WTC11 (cell line): ENCODE measurements around the gene ADAMTS8. TPM values are rescaled to one million over a fixed set of nuclear protein-coding genes. Genes with fewer than 3 reads are reported as not detected.

Source experiments
- ATAC-seq: fragments of 200-7000 bp; cut with Tn5 transposase; 2 replicates; pipeline ENCODE4 v1.10.0; 2021; ENCODE audit warnings: mild to moderate bottlenecking, moderate library complexity
- CTCF ChIA-PET: fragments of 300-600 bp; sonication (Branson Sonifier 250); formaldehyde crosslinking; loops from one replicate; lab custom pipeline; 2021; ENCODE audit warnings: antibody characterized with exemption; lab: Charles Lee
- POLR2A ChIA-PET: fragments of 350-600 bp; sonication (Branson Sonifier 250); formaldehyde crosslinking; loops from one replicate; lab custom pipeline; 2021; ENCODE audit warnings: antibody characterized with exemption; lab: Charles Lee
- DNase-seq: peaks from one replicate; pipeline ENCODE4 v3.0.0; 2021; ENCODE audit warnings: low spot score
- H3K27ac Mint-ChIP-seq: 2 replicates; pipeline ENCODE4 v1.8.0; 2021; ENCODE audit warnings: mixed read lengths
- H3K27me3 Mint-ChIP-seq: 2 replicates; pipeline ENCODE4 v1.8.0; 2021; ENCODE audit warnings: low read depth, mild to moderate bottlenecking, moderate library complexity, mixed read lengths
- H3K36me3 Mint-ChIP-seq: 2 replicates; pipeline ENCODE4 v1.8.0; 2021; ENCODE audit warnings: mixed read lengths
- H3K4me1 Mint-ChIP-seq: 2 replicates; pipeline ENCODE4 v1.8.0; 2022; ENCODE audit warnings: mixed read lengths
- H3K4me3 Mint-ChIP-seq: 2 replicates; pipeline ENCODE4 v1.8.0; 2021; ENCODE audit warnings: mild to moderate bottlenecking, moderate library complexity, mixed read lengths
- H3K9me3 Mint-ChIP-seq: 2 replicates; pipeline ENCODE4 v1.8.0; 2021; ENCODE audit warnings: mixed read lengths
- ATF2 ChIP-seq: sonication (generic); formaldehyde crosslinking; IDR thresholded peaks from 2 replicates; pipeline ENCODE4 v1.8.1; 2022; ENCODE audit warnings: low read depth, missing genetic modification reagents, borderline replicate concordance
- CBFB ChIP-seq: sonication (generic); formaldehyde crosslinking; IDR thresholded peaks from 2 replicates; pipeline ENCODE4 v1.8.1; 2022; ENCODE audit warnings: mild to moderate bottlenecking, low read depth, missing genetic modification reagents
- CREB1 ChIP-seq: sonication (generic); formaldehyde crosslinking; IDR thresholded peaks from 2 replicates; pipeline ENCODE4 v1.8.0; 2023; ENCODE audit warnings: mild to moderate bottlenecking, missing genetic modification reagents
- ELF4 ChIP-seq: sonication (generic); formaldehyde crosslinking; IDR thresholded peaks from 2 replicates; pipeline ENCODE4 v1.8.1; 2022; ENCODE audit warnings: low read depth, mild to moderate bottlenecking, moderate library complexity, missing genetic modification reagents
- GABPB1 ChIP-seq: sonication (generic); formaldehyde crosslinking; IDR thresholded peaks from 2 replicates; pipeline ENCODE4 v1.8.1; 2023; ENCODE audit warnings: mild to moderate bottlenecking, missing genetic modification reagents
- GRHL2 ChIP-seq: fragments of 250-450 bp; sonication (Bioruptor Pico); IDR thresholded peaks from 2 replicates; pipeline ENCODE4 v1.8.0; 2022; ENCODE audit warnings: mild to moderate bottlenecking, moderate library complexity; ENCODE audit not compliant: insufficient replicate concordance, severe bottlenecking
- GTF2I ChIP-seq: fragments of 250-450 bp; sonication (Bioruptor Pico); conservative IDR thresholded peaks from 2 replicates; pipeline ENCODE4 v1.4.0; 2021; ENCODE audit warnings: mild to moderate bottlenecking
- JUN ChIP-seq: sonication (generic); formaldehyde crosslinking; IDR thresholded peaks from 2 replicates; pipeline ENCODE4 v1.8.0; 2023; ENCODE audit warnings: mild to moderate bottlenecking, missing genetic modification reagents
- KAT7 ChIP-seq: sonication (generic); formaldehyde crosslinking; IDR thresholded peaks from 2 replicates; pipeline ENCODE4 v1.8.1; 2023; ENCODE audit warnings: missing genetic modification reagents, mild to moderate bottlenecking, borderline replicate concordance
- MYBL2 ChIP-seq: sonication (generic); formaldehyde crosslinking; IDR thresholded peaks from 2 replicates; pipeline ENCODE4 v1.8.1; 2023; ENCODE audit warnings: mild to moderate bottlenecking, moderate library complexity, missing genetic modification reagents
- OVOL2 ChIP-seq: fragments of 250-450 bp; sonication (Bioruptor Pico); IDR thresholded peaks from 2 replicates; pipeline ENCODE4 v1.9.0; 2021; ENCODE audit warnings: mild to moderate bottlenecking, borderline replicate concordance
- TEAD1 ChIP-seq: sonication (generic); formaldehyde crosslinking; IDR thresholded peaks from 2 replicates; pipeline ENCODE4 v1.8.0; 2022; ENCODE audit warnings: mild to moderate bottlenecking, missing genetic modification reagents
- USF1 ChIP-seq: sonication (generic); formaldehyde crosslinking; IDR thresholded peaks from 2 replicates; pipeline ENCODE4 v1.8.0; 2022; ENCODE audit warnings: mild to moderate bottlenecking, missing genetic modification reagents
- ZNF121 ChIP-seq: sonication (generic); formaldehyde crosslinking; IDR thresholded peaks from 2 replicates; pipeline ENCODE4 v1.8.0; 2023; ENCODE audit warnings: missing genetic modification reagents
- ZNF232 ChIP-seq: sonication (generic); formaldehyde crosslinking; IDR thresholded peaks from 2 replicates; pipeline ENCODE4 v1.8.0; 2022; ENCODE audit warnings: mild to moderate bottlenecking, missing genetic modification reagents
- ZNF317 ChIP-seq: sonication (generic); formaldehyde crosslinking; IDR thresholded peaks from 2 replicates; pipeline ENCODE4 v1.8.1; 2023; ENCODE audit warnings: low read depth, mild to moderate bottlenecking, moderate library complexity, missing genetic modification reagents, borderline replicate concordance
- ZNF396 ChIP-seq: fragments of 250-450 bp; sonication (Bioruptor Pico); IDR thresholded peaks from 2 replicates; pipeline ENCODE4 v1.8.0; 2021; ENCODE audit warnings: mild to moderate bottlenecking, moderate library complexity, borderline replicate concordance
- total RNA-seq: library from RNA; stranded (reverse); gene quantifications from 3 replicates; pipeline ENCODE4 v1.2.3, GENCODE V29; 2021
- TF ChIP-seq, protein P1 (sequence below): fragments of 250-450 bp; sonication (Bioruptor Pico); IDR thresholded peaks from 2 replicates; pipeline ENCODE4 v1.9.0; 2021; ENCODE audit warnings: moderate library complexity, mild to moderate bottlenecking, inconsistent platforms, borderline replicate concordance
- TF ChIP-seq, protein P2 (sequence below): sonication (generic); formaldehyde crosslinking; conservative IDR thresholded peaks from 2 replicates; pipeline ENCODE4 v1.8.1; 2023; ENCODE audit warnings: mild to moderate bottlenecking, low read depth, missing genetic modification reagents, moderate library complexity
- TF ChIP-seq, protein P3 (sequence below): sonication (generic); formaldehyde crosslinking; IDR thresholded peaks from 2 replicates; pipeline ENCODE4 v1.8.1; 2022; ENCODE audit warnings: low read depth, mild to moderate bottlenecking, moderate library complexity, missing genetic modification reagents, borderline replicate concordance

ADAMTS8 gene
- total RNA-seq, 1 experiment from 2014 or later = 9.9 TPM

- Mint-ChIP-seq H3K27me3 (peaks cover 2% of the 10 kb centered on the region; the same call in 1 of the 2 replicates), H3K27ac (0 out of 2 replicates have a peak overlapping the region, but pooled peaks have one; percentile 63), H3K36me3 (peaks cover 7% of the 10 kb centered on the region)
- peak; percentile 55 for ATAC-seq
- POLR2A ChIA-PET = interaction anchor here (0.5 kb wide), 1 partner anchor 191 kb away, joined by 3 read pairs; no protein-coding TSS in a partner anchor
- TF ChIP-seq GABPB1 (CRISPR knock-in tag) = no peak
- no peak for TF ChIP-seq CBFB (CRISPR knock-in tag)
- no peak for TF ChIP-seq CREB1 (CRISPR knock-in tag)
- TF ChIP-seq, protein P1, sequence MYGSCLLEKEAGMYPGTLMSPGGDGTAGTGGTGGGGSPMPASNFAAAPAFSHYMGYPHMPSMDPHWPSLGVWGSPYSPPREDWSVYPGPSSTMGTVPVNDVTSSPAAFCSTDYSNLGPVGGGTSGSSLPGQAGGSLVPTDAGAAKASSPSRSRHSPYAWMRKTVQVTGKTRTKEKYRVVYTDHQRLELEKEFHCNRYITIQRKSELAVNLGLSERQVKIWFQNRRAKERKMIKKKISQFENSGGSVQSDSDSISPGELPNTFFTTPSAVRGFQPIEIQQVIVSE (CRISPR knock-in tag) = no peak
- TF ChIP-seq TEAD1 (CRISPR knock-in tag) = no peak
- no peak for TF ChIP-seq OVOL2 (CRISPR knock-in tag)
- no peak for TF ChIP-seq GRHL2
- TF ChIP-seq, protein P2, sequence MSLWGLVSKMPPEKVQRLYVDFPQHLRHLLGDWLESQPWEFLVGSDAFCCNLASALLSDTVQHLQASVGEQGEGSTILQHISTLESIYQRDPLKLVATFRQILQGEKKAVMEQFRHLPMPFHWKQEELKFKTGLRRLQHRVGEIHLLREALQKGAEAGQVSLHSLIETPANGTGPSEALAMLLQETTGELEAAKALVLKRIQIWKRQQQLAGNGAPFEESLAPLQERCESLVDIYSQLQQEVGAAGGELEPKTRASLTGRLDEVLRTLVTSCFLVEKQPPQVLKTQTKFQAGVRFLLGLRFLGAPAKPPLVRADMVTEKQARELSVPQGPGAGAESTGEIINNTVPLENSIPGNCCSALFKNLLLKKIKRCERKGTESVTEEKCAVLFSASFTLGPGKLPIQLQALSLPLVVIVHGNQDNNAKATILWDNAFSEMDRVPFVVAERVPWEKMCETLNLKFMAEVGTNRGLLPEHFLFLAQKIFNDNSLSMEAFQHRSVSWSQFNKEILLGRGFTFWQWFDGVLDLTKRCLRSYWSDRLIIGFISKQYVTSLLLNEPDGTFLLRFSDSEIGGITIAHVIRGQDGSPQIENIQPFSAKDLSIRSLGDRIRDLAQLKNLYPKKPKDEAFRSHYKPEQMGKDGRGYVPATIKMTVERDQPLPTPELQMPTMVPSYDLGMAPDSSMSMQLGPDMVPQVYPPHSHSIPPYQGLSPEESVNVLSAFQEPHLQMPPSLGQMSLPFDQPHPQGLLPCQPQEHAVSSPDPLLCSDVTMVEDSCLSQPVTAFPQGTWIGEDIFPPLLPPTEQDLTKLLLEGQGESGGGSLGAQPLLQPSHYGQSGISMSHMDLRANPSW (CRISPR knock-in tag) = no peak
- no peak for TF ChIP-seq GTF2I (CRISPR knock-in tag)
- TF ChIP-seq JUN = no peak
- no peak for TF ChIP-seq ZNF396 (CRISPR knock-in tag)
- TF ChIP-seq USF1 = no peak
- TF ChIP-seq ZNF232 (CRISPR knock-in tag) = no peak
- TF ChIP-seq ELF4 = no peak
- no peak for TF ChIP-seq ATF2
- no peak for TF ChIP-seq ZNF317 (CRISPR knock-in tag)
- TF ChIP-seq KAT7 (CRISPR knock-in tag) = no peak
- TF ChIP-seq, all 79 proteins: peak for 0
- H3K4me3 Mint-ChIP-seq = no peak overlapping the region
- H3K9me3 Mint-ChIP-seq = peaks cover 2% of the 10 kb centered on the region; the same call in 1 of the 2 replicates
- CTCF ChIA-PET = interaction anchor here (0.6 to 1.3 kb wide), 4 partner anchors 9 to 45 kb away, joined by 3 to 5 read pairs (median 4); no protein-coding TSS in a partner anchor
- no peak for DNase-seq
- H3K4me1 Mint-ChIP-seq = peaks cover 32% of the 10 kb centered on the region
Measured at GRCh38 chr11:130415731-130416529, 12.5 kb downstream of the ADAMTS8 start.

DNA sequence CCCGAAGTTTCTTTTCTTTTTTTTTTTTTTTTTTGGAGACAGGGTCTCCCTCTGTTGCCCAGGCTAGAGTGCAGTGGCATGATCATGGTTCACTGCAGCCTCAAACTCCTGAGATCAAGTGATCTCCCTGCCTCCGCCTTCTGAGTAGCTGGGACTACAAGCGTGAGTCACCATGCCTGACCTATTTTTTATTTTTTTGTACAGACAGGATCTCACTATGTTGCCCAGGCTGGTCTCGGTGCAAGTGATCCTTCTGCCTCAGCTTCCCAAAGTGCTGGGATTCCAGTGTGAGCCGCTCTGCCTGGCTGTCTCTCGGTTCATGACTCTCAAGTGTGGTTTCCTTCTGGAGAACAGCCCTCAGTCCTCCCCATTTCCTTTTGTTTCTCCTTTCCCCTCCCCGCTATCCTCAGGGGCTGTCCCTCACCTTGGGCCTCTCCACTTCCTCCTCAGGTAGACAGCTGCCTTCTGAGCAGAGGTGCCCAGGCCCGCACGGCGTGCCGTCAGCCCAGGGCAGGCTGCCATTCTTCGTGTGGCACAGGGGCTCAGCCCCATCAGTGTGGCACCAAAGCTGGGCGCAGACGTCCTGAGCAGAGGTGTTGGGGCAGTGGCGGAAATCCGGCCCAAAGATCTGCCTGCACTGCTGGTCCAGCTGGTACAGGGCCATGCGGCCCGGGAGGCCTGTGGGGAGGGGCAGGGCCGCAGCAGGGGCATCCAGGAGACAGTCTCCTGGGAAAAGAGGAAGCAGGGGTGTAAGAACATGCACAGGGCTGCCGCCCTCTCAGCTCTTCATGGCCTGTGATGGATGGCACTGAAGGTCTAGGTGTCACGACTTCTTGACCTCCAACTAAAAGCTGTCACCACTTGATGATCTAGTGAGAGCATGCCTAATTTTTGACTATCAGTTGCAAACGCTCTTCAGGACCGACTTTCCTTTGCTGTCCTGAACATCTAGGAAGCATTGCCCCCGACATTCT, 14.0 kb downstream of the ADAMTS8 start:
- no peak overlapping the region for H3K27ac Mint-ChIP-seq
- ATAC-seq (no peak), DNase-seq (no peak)
- POLR2A ChIA-PET = no interaction called here
- H3K27me3 Mint-ChIP-seq = no peaks in the 10 kb centered on the region
- CTCF ChIA-PET = interaction anchor here (1.0 to 1.9 kb wide), 2 partner anchors 10 to 21 kb away, joined by 3 to 6 read pairs; no protein-coding TSS in a partner anchor
- TF ChIP-seq MYBL2 (CRISPR knock-in tag) = no peak
- TF ChIP-seq ZNF121 (CRISPR knock-in tag) = peak; percentile 87
- TF ChIP-seq, protein P3, sequence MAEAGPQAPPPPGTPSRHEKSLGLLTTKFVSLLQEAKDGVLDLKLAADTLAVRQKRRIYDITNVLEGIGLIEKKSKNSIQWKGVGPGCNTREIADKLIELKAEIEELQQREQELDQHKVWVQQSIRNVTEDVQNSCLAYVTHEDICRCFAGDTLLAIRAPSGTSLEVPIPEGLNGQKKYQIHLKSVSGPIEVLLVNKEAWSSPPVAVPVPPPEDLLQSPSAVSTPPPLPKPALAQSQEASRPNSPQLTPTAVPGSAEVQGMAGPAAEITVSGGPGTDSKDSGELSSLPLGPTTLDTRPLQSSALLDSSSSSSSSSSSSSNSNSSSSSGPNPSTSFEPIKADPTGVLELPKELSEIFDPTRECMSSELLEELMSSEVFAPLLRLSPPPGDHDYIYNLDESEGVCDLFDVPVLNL (CRISPR knock-in tag) = no peak
- peaks cover 3% of the 10 kb centered on the region; the same call in 1 of the 2 replicates for H3K36me3 Mint-ChIP-seq
- no peak overlapping the region for H3K4me3 Mint-ChIP-seq
- H3K4me1 Mint-ChIP-seq = peaks cover 29% of the 10 kb centered on the region
- H3K9me3 Mint-ChIP-seq = no peaks in the 10 kb centered on the region
